Measurements from ENCODE around the gene MN1.

MN1 gene

DNA sequence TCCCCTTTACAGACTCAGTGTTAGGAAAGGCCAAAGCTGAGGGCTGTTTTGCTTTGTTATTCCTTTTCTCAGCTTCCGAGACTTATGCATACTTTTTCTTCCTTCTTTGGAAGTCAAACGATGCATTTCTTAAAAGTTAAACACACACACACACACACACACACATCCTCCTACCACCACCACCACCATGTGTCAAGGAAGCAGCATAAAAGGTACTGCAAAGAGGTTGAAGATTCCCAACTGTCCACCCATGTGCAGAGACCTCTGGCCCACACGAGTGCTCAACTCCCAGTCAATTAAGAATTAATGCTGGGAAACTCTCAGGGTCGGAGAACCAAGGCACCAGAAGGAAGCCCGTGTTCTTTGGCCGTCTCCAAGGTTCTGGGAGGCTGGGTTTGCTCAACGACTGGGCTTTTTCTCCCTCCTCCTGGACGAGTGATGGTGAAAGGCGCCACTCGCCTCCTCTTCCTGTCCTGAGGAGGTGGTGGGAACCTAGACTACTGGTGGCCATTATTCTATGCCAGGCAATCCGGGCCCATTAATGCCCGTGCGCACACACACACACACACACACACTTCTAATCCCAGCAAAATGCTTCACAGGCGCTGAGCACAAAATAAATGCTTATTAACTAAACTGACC is 15.1 kb downstream of the MN1 start:
- in situ Hi-C loops (cut with MboI; ENCODE audit: low sequenced_read_pairs) = no loop called here

DNA sequence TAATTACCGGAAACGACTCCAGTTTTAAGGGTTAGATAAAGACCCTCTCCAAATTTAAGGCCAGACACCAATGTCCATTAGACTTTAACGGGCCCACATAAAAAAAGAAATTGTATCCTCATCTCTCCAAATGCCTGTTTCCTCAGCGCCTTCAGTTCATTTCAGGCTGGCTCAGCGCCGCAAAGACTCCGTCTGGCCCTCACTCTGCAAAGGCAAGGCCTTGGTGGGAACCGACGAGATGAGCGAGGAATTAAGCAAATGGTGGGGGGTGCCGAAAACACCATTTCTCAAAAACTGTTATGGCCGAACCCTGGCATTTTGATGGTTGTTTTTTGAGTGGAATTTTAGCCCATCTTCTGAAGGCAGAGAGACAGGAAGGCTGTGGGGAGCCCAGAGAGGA is 15.7 kb downstream of the MN1 start:
- in situ Hi-C loops (cut with MboI; ENCODE audit: low sequenced_read_pairs) = no loop called here

DNA sequence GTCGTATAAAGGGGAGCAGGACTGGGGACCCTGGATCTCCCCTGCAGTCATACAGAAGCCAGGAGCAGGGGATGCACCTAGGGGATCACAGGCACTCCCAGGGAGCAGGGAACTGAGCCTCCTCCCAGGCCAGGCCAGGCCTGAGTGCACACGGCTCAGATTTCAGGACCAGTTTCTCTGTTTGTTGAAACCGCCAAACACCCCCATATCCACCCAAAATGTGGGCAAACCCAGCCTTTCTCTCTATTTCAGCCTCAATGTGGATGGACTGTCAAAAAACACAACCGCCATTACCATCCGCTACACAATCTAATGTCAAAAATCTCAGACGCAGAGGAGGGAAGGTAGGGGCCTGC is 17.5 kb downstream of the MN1 start:
- in situ Hi-C loops (cut with MboI; ENCODE audit: low sequenced_read_pairs) = no loop called here

DNA sequence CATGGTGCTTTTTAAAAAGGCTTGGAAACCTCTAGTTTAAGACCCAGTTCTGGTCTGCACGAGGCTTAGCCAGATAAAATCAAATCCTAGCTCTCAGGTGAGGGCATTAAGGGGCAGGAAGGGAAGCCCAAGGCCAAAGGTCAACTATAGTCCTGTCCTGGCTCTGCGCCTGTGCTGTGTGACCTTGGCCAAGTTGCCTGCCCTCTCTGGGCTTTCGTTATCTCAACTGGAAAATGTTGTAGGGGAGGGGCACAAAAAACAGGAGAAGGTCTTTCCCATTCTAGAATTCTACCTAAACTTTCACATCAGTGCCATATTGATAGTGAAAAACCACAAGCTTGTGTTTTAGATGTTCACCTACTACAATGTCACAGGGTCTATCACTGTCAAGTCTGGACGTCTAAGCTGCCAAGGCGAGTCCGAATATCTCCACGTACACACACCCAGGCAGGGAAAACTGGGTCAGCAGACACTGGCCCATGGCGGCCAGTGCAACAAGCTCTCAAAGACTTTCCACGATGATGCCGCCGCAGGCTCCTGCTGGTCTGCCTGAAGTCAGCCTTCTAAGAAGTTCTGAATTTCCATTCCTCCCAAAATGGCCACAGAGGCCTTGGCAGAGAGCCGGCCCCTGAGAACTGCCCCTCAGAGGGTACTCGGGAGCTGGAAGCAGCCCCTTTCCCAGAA is 18.0 kb downstream of the MN1 start:
- in situ Hi-C loops (cut with MboI; ENCODE audit: low sequenced_read_pairs) = no loop called here

DNA sequence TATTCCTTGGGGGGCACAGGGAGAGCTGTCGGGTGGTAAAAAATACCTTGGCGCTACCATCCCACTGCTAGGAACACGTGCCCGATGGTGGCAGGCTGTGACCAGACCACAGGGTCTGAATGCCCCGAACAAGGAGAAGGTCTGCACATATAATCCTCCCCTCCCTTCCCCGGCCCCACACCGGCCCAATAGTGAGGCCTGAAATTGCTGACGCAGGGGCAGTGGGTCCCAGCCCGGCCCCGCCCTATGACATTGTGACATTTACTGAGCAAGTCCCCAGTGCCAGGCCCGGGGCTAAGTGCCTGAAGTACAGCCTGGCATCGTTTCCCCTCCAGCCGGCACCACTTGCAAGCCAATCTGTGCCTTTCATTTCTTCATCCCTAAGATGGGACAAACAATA is 19.5 kb downstream of the MN1 start:
- in situ Hi-C loops (cut with MboI; ENCODE audit: low sequenced_read_pairs) = no loop called here

DNA sequence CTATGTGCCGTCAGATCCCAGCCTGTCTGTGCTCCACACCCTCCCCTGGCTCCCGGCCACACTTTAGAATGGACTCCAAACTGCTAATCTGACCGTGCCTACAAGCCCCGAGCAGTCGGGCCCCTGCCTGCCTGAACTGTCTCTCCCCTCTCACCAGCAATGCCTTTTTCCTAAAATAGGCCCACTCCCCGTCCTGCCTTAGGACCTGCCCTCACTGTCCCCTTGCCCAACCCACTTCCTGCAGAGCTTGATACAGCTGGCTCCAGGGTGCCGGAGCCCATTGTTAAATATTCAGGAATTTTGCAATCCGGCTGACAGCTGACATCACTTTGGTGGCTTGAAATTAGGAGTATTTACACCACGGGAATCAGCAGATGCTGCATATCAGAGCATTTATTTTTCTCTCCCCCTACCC is 21.4 kb downstream of the MN1 start:
- in situ Hi-C loops (cut with MboI; ENCODE audit: low sequenced_read_pairs) = no loop called here

DNA sequence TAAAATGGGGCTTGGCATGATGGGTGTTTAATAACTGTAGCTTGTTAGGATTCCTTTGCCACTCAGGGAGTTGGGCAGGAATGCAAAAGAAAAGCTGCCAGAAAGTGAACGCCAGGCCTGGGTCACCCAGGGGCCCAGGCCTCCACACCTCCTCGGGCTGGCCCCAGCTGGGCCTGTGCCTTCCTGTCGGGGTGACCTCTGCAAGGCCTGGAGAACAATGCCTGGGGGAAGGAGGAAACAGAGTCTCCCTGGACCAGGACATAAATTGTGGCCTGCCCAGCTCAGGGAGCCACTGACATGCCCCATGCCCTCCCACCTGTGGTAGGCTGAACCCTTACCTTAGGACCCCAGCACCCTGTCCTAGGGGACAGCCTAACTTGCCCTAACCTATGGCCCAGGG is 21.9 kb downstream of the MN1 start:
- in situ Hi-C loops (cut with MboI; ENCODE audit: low sequenced_read_pairs) = no loop called here

DNA sequence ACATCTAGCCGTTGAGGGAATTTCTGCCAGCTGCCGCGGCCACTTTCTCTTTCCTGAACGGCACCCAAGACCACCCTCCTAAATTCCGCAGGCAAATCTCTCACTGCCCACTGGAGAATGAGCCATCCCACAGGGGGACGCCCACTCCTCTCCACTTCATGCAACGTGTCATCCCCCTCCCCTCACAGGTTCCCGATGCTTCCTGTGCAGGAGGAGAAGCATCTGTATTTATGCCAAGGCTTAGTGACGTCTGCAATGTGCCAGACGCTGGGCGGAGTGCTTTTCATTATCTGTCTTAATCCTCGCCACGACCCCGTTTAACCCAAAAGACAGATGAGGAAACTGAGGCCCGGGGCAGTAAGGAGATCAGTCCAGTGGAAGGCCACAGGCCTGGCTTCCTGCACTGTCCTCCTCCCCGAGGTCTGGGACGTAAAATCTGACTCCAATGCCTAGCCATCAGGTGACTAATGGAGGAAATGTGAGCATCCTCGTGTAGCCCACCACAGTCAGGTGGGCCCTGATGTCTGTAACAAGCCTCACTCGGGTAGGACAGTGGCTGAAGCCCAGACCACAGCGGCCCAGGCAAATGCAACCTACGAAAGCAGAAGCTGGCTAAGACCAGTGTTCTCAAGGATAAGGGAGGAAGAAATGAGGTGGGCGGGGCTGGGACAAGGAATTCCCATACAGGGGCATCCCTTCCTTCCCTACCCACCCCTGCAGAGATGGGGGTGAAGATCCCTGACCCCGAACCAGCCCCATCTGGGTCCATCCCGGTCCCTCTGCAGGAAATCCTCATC is 23.1 kb downstream of the MN1 start:
- in situ Hi-C loops (cut with MboI; ENCODE audit: low sequenced_read_pairs) = no loop called here

DNA sequence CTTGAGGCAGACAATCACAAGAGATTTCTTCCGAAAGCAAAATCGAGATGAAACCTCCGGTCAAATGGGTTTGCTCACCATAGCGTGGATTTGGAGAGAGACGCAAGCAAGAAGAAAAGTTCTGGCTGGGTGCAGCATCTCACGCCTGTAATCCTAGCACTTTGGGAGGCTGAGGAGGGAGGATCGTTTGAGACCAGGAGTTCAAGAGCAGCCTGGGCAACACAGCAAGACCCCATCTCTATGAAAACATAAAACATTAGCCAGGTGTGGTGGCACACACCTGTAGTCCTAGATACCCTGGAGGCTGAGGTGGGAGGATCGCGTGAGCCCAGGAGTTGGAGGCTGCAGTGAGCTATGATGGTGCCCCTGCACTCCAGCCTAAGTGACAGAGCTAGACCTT is 24.4 kb downstream of the MN1 start:
- in situ Hi-C loops (cut with MboI; ENCODE audit: low sequenced_read_pairs) = no loop called here

DNA sequence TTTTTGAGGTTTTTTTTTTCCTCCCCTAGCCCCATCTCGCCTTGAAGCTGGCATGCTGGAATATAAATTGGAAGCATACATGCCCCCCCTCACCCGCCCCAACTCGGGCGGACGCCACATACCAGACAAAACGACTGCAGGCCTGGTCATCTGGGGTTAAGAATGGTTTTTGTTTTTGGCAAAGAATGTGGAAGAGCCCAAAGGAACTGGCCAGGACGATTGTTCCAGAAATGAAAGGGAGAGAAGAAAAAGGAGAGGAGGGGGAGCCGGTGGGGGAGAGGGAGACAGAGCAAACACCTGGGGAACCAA is 25.0 kb downstream of the MN1 start:
- in situ Hi-C loops (cut with MboI; ENCODE audit: low sequenced_read_pairs) = no loop called here

DNA sequence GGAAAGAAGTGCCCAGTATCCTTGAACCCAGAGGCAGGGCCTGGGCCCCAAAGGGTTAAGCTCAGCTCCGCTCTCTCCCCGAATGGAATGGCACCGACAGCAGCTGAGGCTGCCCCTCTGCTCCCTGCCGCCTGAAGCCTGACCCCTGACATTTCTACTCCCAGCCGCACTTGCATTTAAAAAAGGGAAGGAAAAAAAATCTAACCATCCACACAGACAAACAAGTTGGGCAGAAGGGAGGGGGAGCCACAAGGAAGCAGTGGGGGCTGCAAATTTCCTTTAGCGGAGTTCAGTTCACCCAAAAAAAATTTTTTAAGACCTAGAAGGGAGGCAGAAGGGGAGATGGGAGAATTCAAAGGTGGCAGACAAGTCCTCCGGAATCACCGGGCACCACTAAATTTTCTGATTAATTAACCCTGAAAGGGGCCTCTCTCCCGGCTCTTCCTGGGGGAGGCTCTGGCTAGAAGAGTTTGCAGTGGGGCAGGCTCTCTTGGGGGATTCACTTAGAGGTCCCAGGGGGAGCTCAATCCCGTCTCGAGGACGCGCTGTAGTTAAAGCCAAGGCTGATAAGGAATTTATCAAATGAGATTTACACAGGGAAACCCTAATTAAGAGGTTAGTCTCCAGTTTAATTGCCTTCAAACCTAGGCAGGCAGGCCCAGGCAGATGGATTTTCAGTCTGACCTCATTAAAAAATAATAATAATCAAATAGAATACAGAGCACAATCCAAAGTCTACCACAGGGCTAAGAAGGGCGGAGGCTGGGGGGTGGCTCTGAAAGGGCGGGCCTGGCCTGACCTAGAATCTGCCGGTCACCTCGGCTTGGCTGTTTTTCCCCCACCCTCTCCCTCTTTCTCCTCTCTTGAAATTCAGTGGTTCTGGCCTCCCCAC is 25.6 kb downstream of the MN1 start:
- in situ Hi-C loops (cut with MboI; ENCODE audit: low sequenced_read_pairs) = no loop called here

DNA sequence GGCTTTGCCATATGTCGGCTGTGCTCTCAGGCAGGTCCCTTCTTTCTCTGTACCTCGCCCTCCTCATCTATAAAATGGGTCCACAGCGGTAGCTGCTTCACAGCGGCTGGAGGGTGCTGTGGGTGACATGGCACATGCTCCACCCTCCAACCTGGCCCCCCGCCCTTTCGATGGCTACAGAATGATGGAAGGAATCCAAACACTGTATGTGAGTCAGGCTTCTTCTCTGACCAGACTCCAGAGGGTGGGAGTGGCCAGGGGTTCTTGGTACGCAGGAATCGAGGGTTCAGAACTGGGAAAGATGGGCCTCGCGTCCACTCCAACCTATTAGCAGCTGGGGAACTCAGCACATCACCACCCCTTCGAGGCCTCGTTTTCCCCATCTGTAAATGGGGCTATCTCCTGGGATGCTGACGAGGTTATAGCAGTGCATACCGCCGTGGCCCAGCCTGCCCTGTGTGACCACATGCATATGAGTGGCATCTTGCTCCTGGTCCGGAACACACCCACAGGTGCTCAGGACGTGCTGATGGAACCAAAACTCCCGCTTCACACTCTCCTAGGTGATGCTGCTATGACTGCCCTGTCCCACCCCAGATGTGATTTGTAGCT is 26.4 kb downstream of the MN1 start:
- in situ Hi-C loops (cut with MboI; ENCODE audit: low sequenced_read_pairs) = no loop called here

DNA sequence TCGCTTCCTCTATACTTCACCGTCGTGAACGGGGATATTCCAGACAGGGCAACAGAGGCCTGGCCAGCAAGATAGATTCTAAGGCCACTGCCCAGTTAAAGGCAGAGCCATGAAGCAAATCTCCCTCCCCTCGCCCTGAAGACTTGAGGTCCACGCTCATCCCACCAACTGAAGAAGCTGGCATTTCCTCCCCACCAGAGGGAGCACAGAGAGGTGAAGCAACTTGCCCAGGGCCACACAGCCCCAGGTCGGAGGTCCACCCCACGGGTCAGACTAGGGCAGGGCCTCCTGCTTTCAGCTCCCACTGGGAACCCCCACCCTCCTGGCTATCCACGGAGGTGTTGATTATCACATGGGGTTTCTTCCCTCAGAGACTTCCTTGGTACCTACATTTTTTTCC is 27.4 kb downstream of the MN1 start:
- in situ Hi-C loops (cut with MboI; ENCODE audit: low sequenced_read_pairs) = no loop called here

DNA sequence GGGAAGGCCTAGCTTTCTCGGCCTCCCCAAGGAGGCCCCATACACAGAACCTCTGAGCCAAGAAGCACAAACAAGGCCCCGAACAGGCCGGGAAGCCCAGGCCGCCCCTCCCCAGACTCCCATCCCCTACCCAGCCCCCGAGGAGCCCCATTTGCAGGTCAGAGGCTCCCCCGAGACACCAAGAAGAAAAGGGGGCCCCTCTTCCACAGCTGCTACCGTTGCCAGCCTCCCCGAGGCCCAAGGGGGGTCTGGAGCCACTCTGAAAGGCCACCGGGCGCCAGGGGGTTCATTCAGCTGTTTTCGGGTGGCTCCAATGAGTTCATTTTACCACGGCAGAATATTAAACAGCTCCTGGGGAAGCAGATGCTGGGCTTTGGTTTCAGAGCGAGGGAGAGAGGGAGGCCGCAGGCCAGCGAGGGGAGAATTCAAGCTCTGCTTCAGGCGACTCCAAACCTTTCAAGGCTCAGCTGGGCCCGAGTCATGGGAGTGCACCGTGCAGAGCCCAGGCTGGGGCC is 28.5 kb downstream of the MN1 start:
- in situ Hi-C loops (cut with MboI; ENCODE audit: low sequenced_read_pairs) = no loop called here

DNA sequence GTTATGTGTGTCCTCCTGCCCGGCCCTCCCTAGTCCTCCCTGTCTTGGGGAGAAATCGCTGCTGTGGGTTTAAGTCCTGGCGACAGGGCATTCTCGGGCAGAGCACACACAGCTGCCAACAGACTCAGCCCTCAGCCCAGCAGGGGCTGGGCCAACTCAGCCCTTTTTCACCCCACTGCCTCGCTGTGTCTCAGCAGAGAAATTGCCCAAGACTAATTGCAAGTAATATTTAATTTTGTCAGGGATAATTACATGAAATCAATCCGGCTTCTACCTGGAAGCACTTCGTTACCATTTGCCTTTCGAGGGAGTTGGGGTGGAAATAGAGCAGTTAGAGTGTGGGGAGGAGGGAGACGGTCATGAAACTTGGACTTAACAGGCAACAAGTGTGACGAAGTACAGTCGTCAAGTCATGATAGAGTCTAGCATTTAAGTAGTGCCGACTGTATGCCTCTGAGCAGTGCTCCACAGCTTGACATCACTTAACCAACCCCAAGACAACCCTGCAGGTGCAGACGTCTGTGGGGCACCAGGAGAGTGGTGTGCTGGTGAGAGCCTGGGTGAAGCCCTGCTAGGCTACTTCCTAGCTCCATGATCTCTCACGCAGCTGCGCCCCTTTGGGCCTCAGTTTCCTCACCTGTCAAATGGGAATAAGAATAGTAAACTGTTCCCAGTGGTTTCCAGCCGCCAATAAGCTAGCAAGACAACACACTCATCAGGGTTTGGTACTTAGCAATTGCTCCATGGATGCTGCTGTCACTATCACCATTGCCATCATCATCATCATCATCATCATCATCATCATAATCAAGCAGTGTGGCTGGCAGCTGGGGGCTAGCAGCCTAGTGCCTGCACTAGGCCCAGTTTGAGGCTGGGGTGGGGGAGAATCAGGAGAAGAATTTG is 29.2 kb downstream of the MN1 start:
- in situ Hi-C loops (cut with MboI; ENCODE audit: low sequenced_read_pairs) = no loop called here

DNA sequence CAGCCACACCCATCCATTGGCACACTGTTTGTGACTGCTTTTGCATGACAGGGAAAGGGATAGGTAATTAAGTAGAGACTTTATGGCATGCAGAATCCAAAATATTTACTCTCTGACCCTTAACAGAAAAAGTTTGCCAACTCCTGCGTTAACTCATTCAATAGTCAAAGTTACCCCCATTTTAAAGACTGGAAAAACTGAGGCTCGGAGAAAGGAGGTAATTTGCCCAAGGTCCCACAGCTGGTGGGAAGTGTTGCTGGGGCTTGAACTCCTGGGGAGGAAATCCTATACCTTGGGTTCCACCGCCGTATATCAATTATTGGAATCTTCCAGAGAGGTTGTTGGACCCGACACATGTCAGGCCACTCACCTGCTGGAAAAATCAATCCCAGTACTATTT is 29.9 kb downstream of the MN1 start:
- in situ Hi-C loops (cut with MboI; ENCODE audit: low sequenced_read_pairs) = no loop called here

DNA sequence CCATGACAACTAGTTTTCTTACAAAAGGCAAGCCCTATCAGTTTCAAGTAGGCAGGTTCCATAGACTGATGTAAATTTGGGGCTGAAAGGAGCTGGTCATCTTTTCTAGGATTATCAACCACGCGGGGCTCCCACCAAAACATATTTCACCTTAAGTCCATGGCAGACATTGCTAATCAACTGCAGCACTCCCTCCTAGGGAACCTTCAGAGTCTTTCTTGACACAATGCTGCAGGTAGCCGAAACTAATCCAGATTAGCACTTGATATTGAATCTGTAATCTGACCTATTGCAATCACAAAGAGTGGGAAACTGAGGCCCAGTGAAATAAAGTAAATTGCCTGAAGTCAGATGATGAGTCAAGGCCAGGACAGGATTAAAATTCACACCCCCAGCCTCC is 32.5 kb downstream of the MN1 start:
- in situ Hi-C loops (cut with MboI; ENCODE audit: low sequenced_read_pairs) = no loop called here

DNA sequence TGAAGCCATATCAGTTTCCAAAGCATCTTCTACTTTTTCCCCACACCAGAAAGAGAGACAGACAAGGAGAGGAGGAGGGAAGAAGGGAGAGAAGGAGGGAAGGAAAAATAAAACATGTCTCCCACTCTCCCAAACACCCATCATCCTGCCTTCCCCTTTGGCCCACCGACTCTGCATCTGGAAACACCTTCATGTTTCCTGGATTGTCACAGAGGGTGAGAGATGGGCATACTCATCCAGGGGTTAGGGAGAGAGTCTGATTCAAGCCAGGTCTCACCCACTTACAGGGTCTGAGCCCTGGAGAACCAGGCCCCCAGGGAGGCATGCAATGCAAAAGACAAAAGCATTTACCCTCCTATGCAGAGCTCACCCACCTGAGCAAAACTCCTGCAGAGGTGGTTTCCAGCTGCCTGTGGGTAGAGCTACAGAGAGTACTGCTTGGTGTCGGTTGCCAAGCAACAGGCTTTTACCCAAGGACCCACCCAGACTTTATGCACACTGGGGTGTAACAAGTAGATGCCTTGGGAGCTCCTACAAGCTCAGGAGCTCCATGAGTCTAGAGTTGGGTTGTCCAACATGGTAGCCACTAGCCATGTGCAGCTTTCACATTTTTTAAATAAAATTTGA is 33.4 kb downstream of the MN1 start:
- in situ Hi-C loops (cut with MboI; ENCODE audit: low sequenced_read_pairs) = no loop called here

DNA sequence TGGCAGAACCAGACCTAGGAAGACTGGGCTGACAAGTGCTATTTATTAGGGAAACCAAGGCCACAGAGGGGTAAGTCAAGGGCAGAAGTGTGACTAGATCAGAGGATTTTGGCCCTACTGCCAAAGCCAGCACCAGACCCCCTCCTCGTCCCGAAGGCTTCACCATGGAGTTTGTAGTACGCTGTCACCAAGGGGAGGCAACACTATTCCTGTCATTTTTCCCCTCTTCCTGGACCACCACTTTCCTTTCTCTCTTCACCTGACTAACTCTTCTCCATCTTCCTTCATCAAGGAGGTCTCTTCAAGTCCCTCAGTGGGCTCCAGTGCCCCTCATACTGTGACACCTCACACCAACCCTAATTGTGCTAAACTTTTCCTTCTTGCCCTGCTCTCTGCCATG is 34.9 kb downstream of the MN1 start:
- in situ Hi-C loops (cut with MboI; ENCODE audit: low sequenced_read_pairs) = no loop called here

All from HL-60/S4 treated with phorbol 12-myristate 13-acetate at 8.2 ng/mL for 4 days and 3 days (cell line).